GM10266 (cell line): ENCODE data around the gene FBXW9.
"Not testable (repeated sequence)": the region's sequence is repeated elsewhere in the genome, so short reads cannot be mapped to it uniquely, and the experiment has no call there.

Experiments used
- DNase-seq: peaks from one replicate; pipeline ENCODE4 v3.0.0; 2012; ENCODE audit errors: extremely low spot score
- TF ChIP-seq, protein P1 (sequence below): IDR thresholded peaks from 2 replicates; pipeline ENCODE4 v1.5.1; 2012; ENCODE audit warnings: mild to moderate bottlenecking, low read depth; ENCODE audit not compliant: control insufficient read depth, insufficient read depth; ENCODE audit errors: missing control alignments

FBXW9 gene

DNA sequence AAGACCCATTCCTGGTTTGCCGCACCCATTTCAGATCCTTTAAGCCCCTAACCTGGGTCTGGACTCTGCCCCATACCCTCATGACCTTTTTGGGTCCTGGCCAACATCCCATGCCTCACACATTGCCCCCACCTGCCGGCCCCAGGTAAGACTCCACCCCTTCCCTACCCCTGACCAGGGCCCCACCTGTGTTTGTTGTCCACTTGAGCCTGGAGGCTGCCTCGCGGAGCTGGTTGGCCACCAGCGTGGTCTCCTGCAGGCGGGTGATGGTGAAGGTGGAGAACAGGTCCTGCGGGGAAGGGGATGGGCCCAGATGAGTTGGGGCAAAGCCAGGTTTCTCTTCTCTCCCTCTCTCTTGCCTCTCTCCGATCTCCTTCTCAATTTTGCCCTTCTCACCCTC is 49.4 kb downstream of the FBXW9 start:
- DNase-seq = no peak
- TF ChIP-seq, protein P1, sequence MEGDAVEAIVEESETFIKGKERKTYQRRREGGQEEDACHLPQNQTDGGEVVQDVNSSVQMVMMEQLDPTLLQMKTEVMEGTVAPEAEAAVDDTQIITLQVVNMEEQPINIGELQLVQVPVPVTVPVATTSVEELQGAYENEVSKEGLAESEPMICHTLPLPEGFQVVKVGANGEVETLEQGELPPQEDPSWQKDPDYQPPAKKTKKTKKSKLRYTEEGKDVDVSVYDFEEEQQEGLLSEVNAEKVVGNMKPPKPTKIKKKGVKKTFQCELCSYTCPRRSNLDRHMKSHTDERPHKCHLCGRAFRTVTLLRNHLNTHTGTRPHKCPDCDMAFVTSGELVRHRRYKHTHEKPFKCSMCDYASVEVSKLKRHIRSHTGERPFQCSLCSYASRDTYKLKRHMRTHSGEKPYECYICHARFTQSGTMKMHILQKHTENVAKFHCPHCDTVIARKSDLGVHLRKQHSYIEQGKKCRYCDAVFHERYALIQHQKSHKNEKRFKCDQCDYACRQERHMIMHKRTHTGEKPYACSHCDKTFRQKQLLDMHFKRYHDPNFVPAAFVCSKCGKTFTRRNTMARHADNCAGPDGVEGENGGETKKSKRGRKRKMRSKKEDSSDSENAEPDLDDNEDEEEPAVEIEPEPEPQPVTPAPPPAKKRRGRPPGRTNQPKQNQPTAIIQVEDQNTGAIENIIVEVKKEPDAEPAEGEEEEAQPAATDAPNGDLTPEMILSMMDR = no peak

- DNase-seq = peak; percentile 20
- TF ChIP-seq, protein P1 = no peak
These were observed 49.9 kb downstream of the FBXW9 start for GRCh38 chr19:12646551-12646950.

DNA sequence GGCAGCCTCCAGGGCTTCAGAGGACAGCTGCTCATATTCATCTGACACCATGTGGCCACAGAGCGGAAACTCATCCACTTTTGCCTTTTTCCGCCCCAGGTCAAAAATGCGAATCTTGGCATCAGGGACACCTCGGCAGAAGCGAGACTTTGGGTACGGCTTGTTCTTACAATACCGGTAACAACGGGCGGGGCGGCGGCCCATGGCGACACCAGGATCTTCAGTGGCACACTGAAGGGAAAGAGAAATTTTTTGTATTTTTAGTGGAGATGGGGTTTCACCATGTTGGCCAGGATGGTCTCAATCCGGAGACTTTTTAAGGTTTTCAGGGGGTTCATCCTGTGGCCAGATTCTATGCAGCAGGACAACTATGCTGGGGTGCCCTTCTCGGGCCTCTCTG is 52.7 kb downstream of the FBXW9 start:
- not testable (repeated sequence) for DNase-seq

GRCh38 chr19:12642506-12642905 is 53.9 kb downstream of the FBXW9 start:
- peak; percentile 5 for DNase-seq
- TF ChIP-seq, protein P1 = no peak

DNA sequence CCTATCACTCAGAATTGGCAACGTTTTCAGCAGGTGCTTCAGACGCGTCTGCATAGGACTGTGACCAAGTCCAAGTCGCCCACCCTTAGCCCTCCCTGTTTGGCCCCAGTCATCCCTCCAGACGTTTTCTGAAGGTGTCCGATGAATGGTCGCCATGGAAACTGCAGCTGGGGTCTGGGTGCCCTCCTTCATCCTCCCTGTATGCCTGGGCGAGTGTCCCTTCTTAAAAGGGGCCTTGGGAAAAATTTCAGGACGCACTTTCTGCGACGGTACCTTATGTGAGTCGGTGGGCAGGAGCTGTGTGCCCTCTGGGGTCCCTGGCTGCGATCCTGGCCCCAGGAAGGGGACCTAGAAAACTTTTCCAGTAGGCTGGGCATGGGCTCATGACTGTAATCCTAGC is 55.0 kb downstream of the FBXW9 start:
- TF ChIP-seq, protein P1 = no peak
- DNase-seq = peak; percentile 5

DNA sequence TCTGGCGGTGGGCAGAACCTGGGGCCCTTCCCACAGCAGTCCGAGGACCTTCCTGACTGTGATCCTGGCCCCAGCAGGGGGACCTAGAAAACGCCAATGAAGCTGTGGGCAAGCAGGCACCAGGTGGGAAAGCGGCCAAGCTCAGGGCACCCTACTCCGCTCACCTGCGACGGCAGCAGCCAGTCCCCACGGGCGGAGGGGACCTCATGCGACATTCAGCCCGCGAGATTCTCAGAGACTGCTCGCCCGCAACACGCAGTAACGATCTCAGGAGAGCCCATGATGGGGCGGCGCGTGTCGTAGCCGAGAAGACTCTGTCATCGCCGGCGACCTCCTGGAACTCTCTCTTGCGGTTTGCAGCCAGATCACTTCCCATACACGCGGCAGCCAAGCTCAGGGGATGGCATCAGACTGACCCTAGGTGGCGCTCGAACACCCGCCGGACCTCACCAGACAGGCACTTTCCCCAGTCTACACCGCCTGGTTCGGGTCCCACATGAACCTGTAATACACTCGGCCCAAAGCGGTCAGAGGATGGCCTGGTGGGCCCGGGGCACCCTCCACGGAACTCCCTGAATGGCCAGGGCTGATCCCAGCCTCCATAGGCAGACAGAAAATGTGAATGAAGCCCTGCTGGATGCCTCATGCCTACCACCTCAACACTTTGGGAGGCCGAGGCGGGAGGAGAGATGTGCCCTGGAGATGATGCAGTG is 56.4 kb downstream of the FBXW9 start:
- TF ChIP-seq, protein P1 = peak; percentile 84
- peak; percentile 88 for DNase-seq
